Measurements from ENCODE around the gene MTIF3. TPM values are rescaled to one million over a fixed set of nuclear protein-coding genes. Genes with fewer than 3 reads are reported as not detected.

Gene MTIF3
- total RNA-seq, 1 experiment from 2014 or later, result 20.7 TPM

DNA sequence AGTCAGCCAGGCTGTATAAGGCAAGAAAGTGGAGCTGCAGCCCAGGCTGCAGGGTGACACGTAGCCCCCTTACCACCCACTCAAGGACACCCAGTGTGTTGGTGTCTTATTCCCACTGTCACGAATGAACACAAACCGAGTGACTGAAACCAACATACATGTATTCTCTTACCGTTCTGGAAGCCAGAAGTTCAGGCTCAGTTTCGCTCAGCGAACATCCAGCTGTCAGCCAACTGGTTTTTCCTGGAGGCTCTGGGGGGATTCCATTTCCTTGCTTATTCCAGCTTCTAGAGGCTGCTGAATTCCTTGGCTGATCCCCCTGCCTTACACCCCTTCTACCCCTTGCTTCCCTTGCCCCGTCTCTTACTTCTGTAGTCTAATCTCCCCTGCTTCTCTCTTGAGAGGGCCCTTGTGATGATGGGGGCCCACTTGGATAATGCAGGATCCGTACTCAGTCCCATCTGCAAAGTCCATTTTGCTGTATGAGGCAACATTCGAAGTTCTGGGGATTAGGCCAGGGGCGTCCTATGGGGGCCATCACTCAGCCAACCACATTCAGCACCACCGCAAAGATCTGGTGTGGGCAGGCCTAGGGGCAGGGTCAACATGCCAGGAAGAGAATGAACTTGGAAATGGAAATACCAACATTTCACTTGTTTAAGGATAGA is 47.3 kb upstream of the MTIF3 start:
- POLR2A ChIA-PET, result no interaction called here
- H3K4me3 ChIP-seq (ENCODE audit: low read depth in 2 of 2, low read length in 2 of 2), result no peak overlapping the region
- intact Hi-C loops (cut with micrococcal nuclease; ENCODE audit: unreplicated experiment) (no loop called here), in situ Hi-C loops (cut with HindIII; ENCODE audit: low pct_unique_long_range_greater_than_20kb, low sequenced_read_pairs) (no loop called here)
- TF ChIP-seq POLR2AphosphoS5 (IDR thresholded peaks at IDR 0.05; ENCODE audit: low read depth, low read length) (no peak), SIN3A (IDR thresholded peaks at IDR 0.05; ENCODE audit: borderline replicate concordance, insufficient read depth, low read depth, low read length) (no peak), REST (IDR thresholded peaks at IDR 0.05; ENCODE audit: insufficient read depth in 1 of 2, low read depth in 2 of 2, low read length in 1 of 2) (no peak), TCF7L2 (IDR thresholded peaks at IDR 0.05; ENCODE audit: low read depth, low read length) (no peak)
- TF ChIP-seq, protein P1, sequence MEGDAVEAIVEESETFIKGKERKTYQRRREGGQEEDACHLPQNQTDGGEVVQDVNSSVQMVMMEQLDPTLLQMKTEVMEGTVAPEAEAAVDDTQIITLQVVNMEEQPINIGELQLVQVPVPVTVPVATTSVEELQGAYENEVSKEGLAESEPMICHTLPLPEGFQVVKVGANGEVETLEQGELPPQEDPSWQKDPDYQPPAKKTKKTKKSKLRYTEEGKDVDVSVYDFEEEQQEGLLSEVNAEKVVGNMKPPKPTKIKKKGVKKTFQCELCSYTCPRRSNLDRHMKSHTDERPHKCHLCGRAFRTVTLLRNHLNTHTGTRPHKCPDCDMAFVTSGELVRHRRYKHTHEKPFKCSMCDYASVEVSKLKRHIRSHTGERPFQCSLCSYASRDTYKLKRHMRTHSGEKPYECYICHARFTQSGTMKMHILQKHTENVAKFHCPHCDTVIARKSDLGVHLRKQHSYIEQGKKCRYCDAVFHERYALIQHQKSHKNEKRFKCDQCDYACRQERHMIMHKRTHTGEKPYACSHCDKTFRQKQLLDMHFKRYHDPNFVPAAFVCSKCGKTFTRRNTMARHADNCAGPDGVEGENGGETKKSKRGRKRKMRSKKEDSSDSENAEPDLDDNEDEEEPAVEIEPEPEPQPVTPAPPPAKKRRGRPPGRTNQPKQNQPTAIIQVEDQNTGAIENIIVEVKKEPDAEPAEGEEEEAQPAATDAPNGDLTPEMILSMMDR (IDR thresholded peaks at IDR 0.05), result no peak
- no peak for DNase-seq (ENCODE audit: low read depth, low spot score)
- H3K9me3 ChIP-seq (ENCODE audit: control insufficient read depth, insufficient read depth, low read depth, low read length), result no peaks in the 10 kb centered on the region
- no TSS peak for BruUV-seq (replicated peaks)
- H3K4me1 ChIP-seq (ENCODE audit: control insufficient read depth, insufficient read depth, low read length), result no peaks in the 10 kb centered on the region
- no peaks in the 10 kb centered on the region for H3K27me3 ChIP-seq (ENCODE audit: control insufficient read depth, insufficient read depth, low read length)
- no peaks in the 10 kb centered on the region for H3K36me3 ChIP-seq (ENCODE audit: control insufficient read depth, insufficient read depth, low read length)
- CTCF ChIA-PET, result no interaction called here
- no peak for ATAC-seq
- H3K27ac ChIP-seq (ENCODE audit: low read length), result no peak overlapping the region

GRCh38 chr13:27496536-27497273 is 46.3 kb upstream of the MTIF3 start:
- CTCF ChIA-PET, result no interaction called here
- intact Hi-C loops (cut with micrococcal nuclease; ENCODE audit: unreplicated experiment) (no loop called here), in situ Hi-C loops (cut with HindIII; ENCODE audit: low pct_unique_long_range_greater_than_20kb, low sequenced_read_pairs) (no loop called here)
- H3K36me3 ChIP-seq (ENCODE audit: control insufficient read depth, insufficient read depth, low read length), result no peaks in the 10 kb centered on the region
- H3K9me3 ChIP-seq (ENCODE audit: control insufficient read depth, insufficient read depth, low read depth, low read length), result no peaks in the 10 kb centered on the region
- H3K27ac ChIP-seq (ENCODE audit: low read length), result no peak overlapping the region
- ATAC-seq (no peak), DNase-seq (ENCODE audit: low read depth, low spot score) (no peak)
- no peaks in the 10 kb centered on the region for H3K4me1 ChIP-seq (ENCODE audit: control insufficient read depth, insufficient read depth, low read length)
- H3K4me3 ChIP-seq (ENCODE audit: low read depth in 2 of 2, low read length in 2 of 2), result no peak overlapping the region
- POLR2A ChIA-PET, result no interaction called here
- BruUV-seq (replicated peaks), result no TSS peak
- no peak for TF ChIP-seq REST (IDR thresholded peaks at IDR 0.05; ENCODE audit: insufficient read depth in 1 of 2, low read depth in 2 of 2, low read length in 1 of 2)
- TF ChIP-seq TCF7L2 (IDR thresholded peaks at IDR 0.05; ENCODE audit: low read depth, low read length), result no peak
- TF ChIP-seq, protein P1 (IDR thresholded peaks at IDR 0.05), result no peak
- TF ChIP-seq SIN3A (IDR thresholded peaks at IDR 0.05; ENCODE audit: borderline replicate concordance, insufficient read depth, low read depth, low read length), result no peak
- no peak for TF ChIP-seq POLR2AphosphoS5 (IDR thresholded peaks at IDR 0.05; ENCODE audit: low read depth, low read length)
- H3K27me3 ChIP-seq (ENCODE audit: control insufficient read depth, insufficient read depth, low read length), result no peaks in the 10 kb centered on the region

Data from Panc1 (cell line).